SH-SY5Y (cell line): ENCODE measurements around the gene NAT14.

Experiments
- GATA2 ChIP-seq: IDR thresholded peaks from 2 replicates; pipeline ENCODE4 v1.6.1; 2011; ENCODE audit warnings: mild to moderate bottlenecking, low read depth, low read length
- GATA3 ChIP-seq: IDR thresholded peaks from 2 replicates; pipeline ENCODE4 v1.6.1; 2011; ENCODE audit warnings: low read depth, mild to moderate bottlenecking, low read length, moderate library complexity

DNA sequence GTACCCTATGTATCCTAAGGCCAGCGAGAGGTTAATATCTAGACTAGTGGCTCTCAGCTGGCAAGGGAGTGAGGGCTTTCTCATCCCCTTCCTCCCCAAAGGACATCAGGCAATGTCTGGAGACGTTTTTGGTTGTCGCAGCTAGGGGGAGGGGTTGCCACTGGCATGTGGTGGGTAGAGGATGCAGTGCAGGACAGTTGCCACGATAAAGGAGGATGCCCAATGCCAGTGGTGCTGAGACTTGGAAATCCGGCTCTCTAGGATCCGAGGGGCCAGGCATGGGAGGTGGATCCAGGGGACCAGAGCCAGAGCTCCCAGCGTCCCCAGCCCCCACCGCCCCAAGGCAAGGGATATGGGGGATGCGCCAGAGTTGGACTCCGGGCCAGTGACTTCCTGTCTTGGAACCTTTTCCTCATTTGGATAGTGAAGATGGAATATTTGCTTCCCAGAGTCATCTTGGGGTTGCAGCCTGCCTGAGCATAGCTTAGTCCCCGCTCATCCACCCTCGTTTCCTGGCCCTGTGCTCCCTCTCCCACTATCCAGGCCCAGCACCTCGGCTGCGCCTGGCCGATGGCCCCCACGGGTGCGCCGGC, 8.2 kb downstream of the NAT14 start:
- TF ChIP-seq GATA3 (no peak), GATA2 (no peak)
